Ovary (tissue), 9 donors: ENCODE data around the gene CAPN9. TPM values are rescaled to one million over a fixed set of nuclear protein-coding genes. Genes with fewer than 3 reads are reported as not detected.

Experiments
- DNase-seq, 5 donors: peaks; one replicate each; pipeline ENCODE4 v3.0.0-alpha.2; 2019 to 2020
- H3K27ac ChIP-seq, 2 donors: fragments of 200-600 bp; one replicate each; pipeline versions ENCODE4 v1.5.1 to v1.8.0; 2019 to 2022
- H3K27me3 ChIP-seq: fragments of 200-600 bp; one replicate; pipeline ENCODE4 v1.8.0; 2022
- H3K36me3 ChIP-seq: fragments of 200-600 bp; sonication (generic); one replicate; pipeline ENCODE4 v1.5.1; 2019
- H3K4me1 ChIP-seq: one replicate; pipeline ENCODE4 v1.8.1; 2013; ENCODE audit warnings: mild to moderate bottlenecking, moderate library complexity; ENCODE audit not compliant: insufficient read depth
- H3K4me3 ChIP-seq: fragments of 200-600 bp; sonication (generic); one replicate; pipeline ENCODE4 v1.5.1; 2017
- H3K9me3 ChIP-seq, 2 donors: fragments of 200-600 bp in 1 of 2; sonication (generic) in 1 of 2; one replicate each; pipeline versions ENCODE4 v1.5.1 to v1.8.1; 2013 to 2019; ENCODE audit warnings: mild to moderate bottlenecking in 1 of 2, moderate library complexity in 1 of 2
- CTCF ChIP-seq, 3 donors: fragments of 450-650 bp in 2 of 3; fragments of 200-600 bp in 1 of 3; IDR thresholded peaks; one replicate each; pipeline versions ENCODE4 v1.5.1 to v1.8.0; 2016 to 2022; ENCODE audit warnings: antibody characterized with exemption in 3 of 3, mild to moderate bottlenecking in 1 of 3
- EP300 ChIP-seq: sonication (generic); formaldehyde crosslinking; IDR thresholded peaks from one replicate; pipeline ENCODE4 v1.6.1; 2017; ENCODE audit warnings: antibody characterized with exemption
- POLR2A ChIP-seq: fragments of 450-650 bp; IDR thresholded peaks from one replicate; pipeline ENCODE4 v1.6.1; 2017; ENCODE audit warnings: antibody characterized with exemption, mild to moderate bottlenecking, moderate library complexity
- WGBS, 3 donors: extraction: QIAGEN DNeasy Blood & Tissue Kit in 1 of 3; methylation state at CpG; one replicate each; pipeline versions ENCODE4 v1.1.5 to v1.1.7; 2013 to 2017; 5-methylcytosine and 5-hydroxymethylcytosine counted together
- intact Hi-C, 4 donors: fragments of 100-400 bp; cut with DNase I; formaldehyde crosslinking; loops; one replicate each; pipeline versions ENCODE4 v1.11.0 to v1.15.1; 2022 to 2023
- polyA plus RNA-seq, 2 donors: library from polyadenylated mRNA; stranded (reverse); fragments of 200-250 nt in 1 of 2; fragments of 350-450 nt in 1 of 2; fragmentation: Illumina TruSeq in 1 of 2; extraction: RNeasy Lipid Tissue Mini Kit (QIAGEN cat#74804) in 1 of 2; gene quantifications; one replicate each; pipeline ENCODE4 v1.2.3, GENCODE V29; 2013 to 2014
- total RNA-seq, 7 donors: library from RNA; depleted of rRNA in 2 of 7; stranded (reverse); fragments of >200 nt in 2 of 7; fragmentation: NEBNext Ultra II Directional in 3 of 7; extraction: Animal tissue kit (Norgen Biotek cat#: 25700) in 3 of 7; gene quantifications; one replicate each; pipeline versions ENCODE4 v1.1.0 to v1.2.4, GENCODE V29; 2016 to 2023
- donor health status: DM: no; HTN: no; CAD: no; lungs with moderate emphysema.
- donor health status: DM: no; HTN: no; CAD: no.
- donor health status: Bipolar disorder and iron deficiency.
- donor health status: DM: yes; HTN: yes; CAD: no.
- donor health status: DM: no; HTN: no; CAD: no.
- donor health status: DM: yes; HTN: yes; CAD: no.

Gene CAPN9
- total and polyA plus RNA-seq, 9 donors: 0.08 to 2.5 (median 0.29) TPM; not detected in 1

- H3K9me3 ChIP-seq: no peaks in the 10 kb centered on the region
- no peaks in the 10 kb centered on the region for H3K4me1 ChIP-seq
- TF ChIP-seq CTCF (IDR thresholded peaks at IDR 0.05) (no peak), POLR2A (no peak), EP300 (no peak)
- intact Hi-C loops: no loop called here
- H3K36me3 ChIP-seq: no peaks in the 10 kb centered on the region
- 34 to 48% (median 38%) methylated on average over 6 of the region's 6 CpGs for WGBS, 3 donors
- no peak for DNase-seq
- no peak overlapping the region for H3K4me3 ChIP-seq
- no peaks in the 10 kb centered on the region for H3K27me3 ChIP-seq
- no peak overlapping the region for H3K27ac ChIP-seq
Observed at GRCh38 chr1:230725256-230726012, 21.8 kb upstream of the CAPN9 start.

- no peak overlapping the region for H3K4me3 ChIP-seq
- peak in 2 of 5 donors; percentile 43 to 49 for DNase-seq
- H3K27me3 ChIP-seq: no peaks in the 10 kb centered on the region
- H3K27ac ChIP-seq: no peak overlapping the region
- no peaks in the 10 kb centered on the region for H3K9me3 ChIP-seq
- H3K36me3 ChIP-seq: no peaks in the 10 kb centered on the region
- 32 to 43% (median 35%) methylated on average over 6 of the region's 6 CpGs for WGBS, 3 donors
- intact Hi-C loops: no loop called here
- TF ChIP-seq EP300 (no peak), CTCF (IDR thresholded peaks at IDR 0.05) (no peak), POLR2A (no peak)
- peaks cover 4% of the 10 kb centered on the region for H3K4me1 ChIP-seq
Observed at GRCh38 chr1:230728710-230729392, 18.3 kb upstream of the CAPN9 start.

- no peaks in the 10 kb centered on the region for H3K36me3 ChIP-seq
- peak overlapping the region in 1 of 2 donors; percentile 30 for H3K27ac ChIP-seq
- DNase-seq: peak in 1 of 5 donors; percentile 33
- intact Hi-C loops: no loop called here
- H3K4me1 ChIP-seq: peaks cover 4% of the 10 kb centered on the region
- no peaks in the 10 kb centered on the region for H3K27me3 ChIP-seq
- H3K9me3 ChIP-seq: no peaks in the 10 kb centered on the region
- no peak for TF ChIP-seq EP300
- TF ChIP-seq CTCF (IDR thresholded peaks at IDR 0.05): no peak
- no peak for TF ChIP-seq POLR2A
- 5 to 10% (median 8%) methylated on average over 5 of the region's 5 CpGs for WGBS, 3 donors
- no peak overlapping the region for H3K4me3 ChIP-seq
Observed at GRCh38 chr1:230730977-230731376, 16.2 kb upstream of the CAPN9 start.

GRCh38 chr1:230735447-230735846 lies 11.7 kb upstream of the CAPN9 start:
- WGBS, 3 donors: 54 to 77% (median 68%) methylated on average over 2 of the region's 2 CpGs
- no peaks in the 10 kb centered on the region for H3K27me3 ChIP-seq
- no peak for TF ChIP-seq EP300
- TF ChIP-seq POLR2A: no peak
- no peak for TF ChIP-seq CTCF (IDR thresholded peaks at IDR 0.05)
- no peak for DNase-seq
- H3K27ac ChIP-seq: no peak overlapping the region
- peaks cover 4% of the 10 kb centered on the region for H3K4me1 ChIP-seq
- no peak overlapping the region for H3K4me3 ChIP-seq
- H3K9me3 ChIP-seq: no peaks in the 10 kb centered on the region
- no peaks in the 10 kb centered on the region for H3K36me3 ChIP-seq
- intact Hi-C loops: no loop called here
